GM18868 (cell line): ENCODE data around the gene VPS51.
"Not testable (repeated sequence)": the region's sequence is repeated elsewhere in the genome, so short reads cannot be mapped to it uniquely, and the experiment has no call there.

Experiments
- ATAC-seq: cut with Tn5 transposase; IDR thresholded peaks from one replicate; pipeline ENCODE4 v1.9.1; 2021; ENCODE audit warnings: mild to moderate bottlenecking, moderate library complexity; ENCODE audit not compliant: unreplicated experiment

The VPS51 gene

DNA sequence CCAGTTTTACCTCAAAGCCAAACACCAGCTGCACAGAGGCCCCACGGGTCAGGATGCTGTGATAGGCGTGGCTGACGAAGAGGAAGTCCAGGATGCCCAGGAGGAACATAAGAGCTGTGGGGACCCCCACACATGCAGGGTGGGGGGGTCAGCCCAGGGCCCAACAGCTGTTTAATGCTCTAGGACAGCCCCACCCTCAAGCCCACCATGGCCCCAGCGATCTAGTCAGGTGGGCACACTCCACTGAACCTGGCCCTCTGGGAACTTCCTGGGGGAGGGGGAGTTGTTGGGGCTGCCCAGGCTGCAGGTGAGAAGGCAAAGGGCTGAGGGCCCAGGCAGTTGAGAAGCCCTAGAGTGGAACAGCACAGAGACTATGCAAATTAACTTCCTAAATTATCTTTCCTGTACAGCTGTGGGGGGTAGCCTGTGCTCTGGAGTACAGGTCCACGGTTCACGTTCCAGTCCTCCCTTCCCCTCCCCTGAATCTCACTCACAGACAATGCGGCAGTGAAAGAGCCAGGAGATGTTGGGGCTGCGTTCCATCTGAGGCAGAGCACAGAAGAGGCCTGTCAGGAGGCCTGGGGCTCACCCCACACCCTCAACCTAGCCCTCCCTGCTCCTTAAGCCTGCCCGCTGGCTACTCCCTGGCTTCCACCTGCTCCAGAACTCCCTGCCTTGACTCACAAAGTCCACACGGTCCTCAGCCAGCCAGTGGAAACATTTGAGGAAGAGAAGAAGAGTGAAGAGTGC, 36.4 kb downstream of the VPS51 start:
- ATAC-seq = no peak

GRCh38 chr11:65132988-65133700, 37.1 kb downstream of the VPS51 start:
- ATAC-seq = no peak

GRCh38 chr11:65133724-65134123, 37.7 kb downstream of the VPS51 start:
- no peak for ATAC-seq

- peak; percentile 60 for ATAC-seq
These were observed 38.4 kb downstream of the VPS51 start, which contains the start of gene SYVN1 for GRCh38 chr11:65134240-65134951. SYVN1 (minus strand) TSS chr11:65134519; CDS start chr11:65133601, 918 bp downstream.

GRCh38 chr11:65134952-65135632, 39.1 kb downstream of the VPS51 start:
- ATAC-seq = peak; percentile 73

- no peak for ATAC-seq
These were observed 39.7 kb downstream of the VPS51 start for GRCh38 chr11:65135633-65136145.

GRCh38 chr11:65136515-65137096, 40.6 kb downstream of the VPS51 start:
- no peak for ATAC-seq

DNA sequence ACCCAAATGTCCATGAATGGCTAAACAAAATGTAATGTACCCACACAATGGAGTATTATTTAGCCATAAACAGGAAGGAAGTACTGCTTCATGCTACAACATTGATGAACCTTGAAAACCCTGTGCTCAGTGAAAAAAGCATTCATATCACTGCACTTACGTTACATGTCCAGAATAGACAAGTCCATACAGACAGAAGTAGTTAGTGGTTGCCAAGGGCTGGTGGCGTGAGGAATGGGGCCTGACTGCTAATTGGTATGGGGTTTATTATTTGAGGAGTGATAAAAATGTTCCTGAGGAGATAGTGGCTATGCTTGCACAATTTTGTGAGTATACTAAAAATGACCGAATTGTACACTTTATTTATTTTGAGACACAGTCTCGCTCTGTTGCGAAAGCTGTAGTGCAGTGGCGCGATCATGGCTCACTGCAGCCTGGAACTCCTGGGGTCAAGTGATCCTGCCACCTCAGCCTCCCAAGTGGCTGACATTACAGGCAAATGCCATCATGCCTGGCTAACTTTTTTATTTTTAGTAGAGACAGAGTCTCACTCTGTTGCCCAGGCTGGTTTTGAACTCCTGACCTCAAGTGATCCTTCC, 46.0 kb downstream of the VPS51 start:
- ATAC-seq = no peak

DNA sequence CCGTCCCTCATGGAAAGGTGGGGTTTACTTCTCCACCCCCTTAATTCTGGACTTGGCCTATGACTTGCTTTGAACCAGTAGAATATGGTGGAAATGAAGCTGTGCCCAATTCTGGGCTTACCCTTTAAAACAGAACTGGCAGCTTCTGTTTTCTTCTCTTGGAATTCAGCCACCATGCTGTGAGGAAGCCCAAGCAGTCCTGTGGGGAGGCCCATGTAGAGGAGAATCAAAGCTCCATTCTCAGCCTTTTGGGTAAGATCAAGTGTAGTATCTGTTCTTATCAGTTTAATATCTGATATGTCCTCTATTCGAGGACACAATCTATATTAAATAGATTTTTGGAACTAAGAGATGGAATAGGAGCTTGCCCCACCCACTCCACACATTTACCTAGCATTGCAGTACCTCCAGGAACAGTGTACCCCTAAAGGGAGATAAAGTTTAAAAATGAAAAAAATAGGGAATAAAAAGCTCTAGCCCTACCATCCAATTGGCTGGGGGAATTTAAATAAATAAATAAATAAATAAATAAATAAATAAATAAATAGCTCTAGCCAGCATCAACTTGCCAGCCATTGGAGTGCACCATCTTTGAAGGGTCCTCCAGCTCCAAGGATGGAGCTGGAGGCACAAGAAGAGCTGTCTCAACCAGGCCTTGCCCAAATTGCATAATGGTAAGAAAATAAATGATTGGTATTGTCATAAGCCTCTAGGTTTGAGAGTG, 51.5 kb downstream of the VPS51 start:
- ATAC-seq = no peak

GRCh38 chr11:65148657-65149056, 52.6 kb downstream of the VPS51 start:
- ATAC-seq = no peak

DNA sequence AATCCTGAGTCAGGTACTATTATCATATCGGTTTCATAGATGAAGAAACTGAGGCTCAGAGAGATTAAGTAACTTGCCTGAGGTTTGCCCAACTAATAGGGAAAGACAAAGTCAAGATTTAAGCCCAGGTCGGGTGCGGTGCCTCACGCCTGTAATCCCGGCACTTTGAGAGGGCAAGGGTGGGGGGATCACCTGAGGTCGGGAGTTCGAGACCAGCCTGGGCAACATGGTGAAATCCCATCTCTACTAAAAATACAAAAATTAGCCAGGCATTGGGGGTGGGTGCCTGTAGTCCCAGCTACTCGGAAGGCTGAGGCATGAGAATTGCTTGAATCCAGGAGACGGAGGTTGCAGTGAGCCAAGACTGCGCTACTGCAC, 54.1 kb downstream of the VPS51 start:
- not testable (repeated sequence) for ATAC-seq

GRCh38 chr11:65150509-65151299, 54.7 kb downstream of the VPS51 start:
- no peak for ATAC-seq

DNA sequence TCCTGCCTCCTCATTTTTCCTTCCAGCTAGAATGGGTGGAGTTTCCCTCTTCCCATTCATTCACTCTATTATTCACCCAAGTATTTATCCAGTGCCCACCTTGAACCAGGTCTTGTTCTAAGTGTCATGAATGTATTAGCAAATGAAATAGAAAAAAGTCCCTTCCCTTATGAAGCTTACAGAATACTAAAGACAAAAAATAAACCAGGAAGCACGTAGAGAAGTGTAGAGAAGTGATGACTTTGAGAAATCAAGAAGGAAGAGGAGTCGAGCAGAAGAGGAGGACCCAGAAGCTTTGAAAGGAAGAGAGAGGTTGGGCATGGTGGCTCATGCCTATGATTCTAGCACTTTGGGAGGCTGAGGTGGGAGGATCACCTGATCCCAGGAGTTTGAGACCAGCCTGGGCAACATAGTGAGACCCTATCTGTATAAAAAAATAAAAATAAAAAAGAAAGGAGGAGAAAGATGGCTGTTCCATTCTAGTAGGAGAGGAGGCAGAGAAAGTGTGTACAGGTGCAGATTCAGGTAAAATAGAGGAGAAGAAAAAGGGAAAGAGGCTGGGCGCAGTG, 55.4 kb downstream of the VPS51 start:
- ATAC-seq = no peak

DNA sequence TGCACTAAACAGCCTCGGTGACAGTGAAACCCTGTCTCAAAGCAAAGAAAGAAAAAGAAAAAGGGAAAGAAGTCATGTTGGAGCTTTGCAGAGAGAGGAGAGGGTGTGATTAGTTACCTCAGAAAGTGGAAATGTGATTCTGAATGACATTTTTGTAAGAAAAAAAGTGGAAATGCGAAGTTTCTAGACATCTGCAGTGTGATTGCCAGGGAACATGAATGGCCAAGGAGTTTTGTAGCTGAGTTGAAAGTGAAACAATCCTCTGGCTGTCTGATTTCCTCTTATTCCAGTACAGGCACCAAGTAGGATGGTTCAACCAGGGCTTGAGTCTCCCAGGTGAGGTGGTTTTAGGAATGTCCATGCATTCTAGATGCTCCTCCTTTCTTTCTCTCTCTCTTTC, 56.1 kb downstream of the VPS51 start:
- no peak for ATAC-seq

DNA sequence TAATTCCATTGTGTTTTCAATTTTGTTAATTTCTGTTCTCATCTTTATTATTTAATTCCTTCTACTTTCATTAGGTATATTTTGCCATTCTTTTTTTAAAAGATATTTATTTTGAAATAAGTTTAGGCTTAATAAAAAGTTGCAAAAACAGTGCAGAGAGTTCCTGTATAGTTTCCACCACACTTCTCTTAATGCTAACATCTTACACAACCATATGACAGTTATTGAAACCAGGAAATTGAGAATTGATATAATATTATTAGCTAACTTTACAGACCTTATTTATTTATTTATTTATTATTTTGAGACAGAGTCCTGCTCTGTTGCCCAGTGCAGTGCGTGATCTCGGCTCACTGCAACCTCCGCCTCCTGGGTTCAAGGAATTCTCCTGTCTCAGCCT, 60.2 kb downstream of the VPS51 start:
- ATAC-seq = no peak

GRCh38 chr11:65156926-65157325, 60.9 kb downstream of the VPS51 start:
- no peak for ATAC-seq

DNA sequence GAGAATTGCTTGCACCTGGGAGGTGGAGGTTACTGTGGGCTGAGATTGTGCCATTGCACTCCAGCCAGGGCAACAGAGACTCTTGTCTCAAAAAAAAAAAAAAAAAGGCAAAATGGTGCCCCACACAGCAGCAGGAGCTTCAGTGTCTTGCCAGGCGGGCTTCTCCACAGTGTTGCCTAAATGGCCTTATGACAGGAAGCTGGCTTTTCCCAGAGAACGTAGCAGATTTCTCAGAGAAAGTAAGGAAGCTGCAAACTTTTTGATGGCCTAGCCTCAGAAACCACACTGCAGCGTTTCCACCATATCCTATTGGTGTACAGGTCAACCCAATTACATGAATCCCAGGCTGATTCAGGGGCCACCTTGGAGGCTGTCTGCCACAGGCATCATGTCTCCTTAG, 61.3 kb downstream of the VPS51 start:
- no peak for ATAC-seq

DNA sequence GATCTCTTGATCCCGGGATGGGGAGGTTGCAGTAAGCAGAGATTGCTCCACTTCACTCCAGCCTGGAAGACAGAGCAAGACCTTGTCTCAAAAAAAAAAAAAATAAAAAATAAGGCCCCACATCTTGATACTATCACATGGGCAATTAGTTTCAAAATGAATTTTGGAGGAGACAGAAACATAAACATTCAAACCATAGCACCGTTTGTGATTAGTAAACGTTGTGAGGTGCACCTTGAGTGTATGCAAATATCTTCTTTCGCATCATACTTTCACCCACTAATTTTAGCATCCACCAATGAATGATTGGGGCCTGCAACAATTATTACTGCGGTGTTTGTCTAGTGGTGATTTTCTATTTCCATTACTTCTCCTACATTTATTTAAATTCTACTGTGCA, 63.0 kb downstream of the VPS51 start:
- ATAC-seq = no peak
